Sigmoid colon (tissue), 7 donors: ENCODE data around the gene KCNAB3. TPM values are rescaled to one million over a fixed set of nuclear protein-coding genes. Genes with fewer than 3 reads are reported as not detected.

Experiments used
- DNase-seq: peaks from one replicate; pipeline ENCODE4 v3.0.0-alpha.2; 2019
- H3K27ac ChIP-seq, 4 donors: fragments of 200-600 bp; sonication (generic); one replicate each; pipeline ENCODE4 v1.5.1; 2016 to 2019; ENCODE audit warnings: mild to moderate bottlenecking in 1 of 4
- H3K27me3 ChIP-seq, 3 donors: fragments of 200-600 bp; sonication (generic); one replicate each; pipeline ENCODE4 v1.5.1; 2019; ENCODE audit warnings: mild to moderate bottlenecking in 1 of 3
- H3K36me3 ChIP-seq, 4 donors: fragments of 200-600 bp; sonication (generic); one replicate each; pipeline ENCODE4 v1.5.1; 2016 to 2019
- H3K4me1 ChIP-seq, 4 donors: fragments of 200-600 bp; sonication (generic); one replicate each; pipeline ENCODE4 v1.5.1; 2017 to 2019
- H3K4me3 ChIP-seq, 4 donors: fragments of 200-600 bp; sonication (generic); one replicate each; pipeline ENCODE4 v1.5.1; 2017 to 2019; ENCODE audit warnings: mild to moderate bottlenecking in 2 of 4, moderate library complexity in 1 of 4
- H3K9me3 ChIP-seq, 4 donors: fragments of 200-600 bp in 3 of 4; sonication (generic) in 3 of 4; one replicate each; pipeline versions ENCODE4 v1.5.1 to v1.6.1; 2013 to 2019
- EP300 ChIP-seq, 4 donors: sonication (generic); formaldehyde crosslinking; IDR thresholded peaks; one replicate each; pipeline ENCODE4 v1.6.1; 2017; ENCODE audit warnings: antibody characterized with exemption in 4 of 4
- POLR2A ChIP-seq, 2 donors: fragments of 450-650 bp; IDR thresholded peaks; one replicate each; pipeline ENCODE4 v1.6.1; 2016; ENCODE audit warnings: antibody characterized with exemption in 2 of 2, mild to moderate bottlenecking in 2 of 2, moderate library complexity in 2 of 2
- POLR2AphosphoS5 ChIP-seq, 4 donors: sonication (generic); formaldehyde crosslinking; IDR thresholded peaks; one replicate each; pipeline ENCODE4 v1.6.1; 2017; ENCODE audit warnings: antibody characterized with exemption in 4 of 4
- WGBS, 2 donors: extraction: QIAGEN DNeasy Blood & Tissue Kit; methylation state at CpG; one replicate each; pipeline ENCODE4 v1.1.7; 2013; 5-methylcytosine and 5-hydroxymethylcytosine counted together
- intact Hi-C: fragments of 100-400 bp; cut with DNase I; formaldehyde crosslinking; loops from one replicate; pipeline ENCODE4 v1.15.1; 2023
- polyA plus RNA-seq, 3 donors: library from polyadenylated mRNA; stranded (reverse); fragments of 200-250 nt; gene quantifications; one replicate each; pipeline ENCODE4 v1.2.3, GENCODE V29; 2013
- total RNA-seq, 4 donors: library from RNA; depleted of rRNA; stranded (reverse); fragments of >200 nt; gene quantifications; one replicate each; pipeline ENCODE4 v1.1.0, GENCODE V29; 2016
- TF ChIP-seq, protein P1 (sequence below), 4 experiments: fragments of 450-650 bp in 3 of 4; fragments of 200-600 bp in 1 of 4; IDR thresholded peaks; one replicate each; pipeline ENCODE4 v1.5.1; 2016 to 2019; ENCODE audit warnings: antibody characterized with exemption in 4 of 4, mild to moderate bottlenecking in 3 of 4, moderate library complexity in 2 of 4
- donor health status: healthy with polysubstance abuse.
- donor health status: Bipolar disorder and iron deficiency.
- donor health status: healthy.

The KCNAB3 gene
- total and polyA plus RNA-seq, 7 donors: 0.54 to 5.5 (median 0.68) TPM; not detected in 1

DNA sequence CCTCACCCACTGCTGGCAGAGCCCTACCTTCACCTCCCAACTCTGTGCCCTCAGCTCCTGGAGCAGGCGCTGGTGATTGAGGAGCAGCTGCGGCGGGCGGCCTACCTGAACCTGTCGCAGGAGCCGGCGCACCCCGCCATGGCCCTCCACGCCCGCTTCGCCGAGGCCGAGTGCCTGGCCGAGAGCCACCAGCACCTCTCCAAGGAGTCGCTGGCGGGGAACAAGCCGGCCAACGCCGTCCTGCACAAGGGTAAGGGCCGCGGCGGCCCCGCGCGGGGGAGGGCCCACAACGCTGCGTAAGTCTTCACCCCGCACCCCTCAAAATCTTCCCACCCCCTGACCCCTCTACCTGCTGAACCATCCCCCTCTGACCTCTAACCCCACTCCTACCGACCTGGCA, 20.6 kb downstream of the KCNAB3 start:
- intact Hi-C loops: no loop called here
- Histone ChIP-seq H3K9me3 (no peaks in the 10 kb centered on the region), H3K27me3 (no peaks in the 10 kb centered on the region), H3K36me3 (peaks cover 50 to 83% (median 72%) of the 10 kb centered on the region in 4 donors), H3K4me3 (no peak overlapping the region), H3K27ac (no peak overlapping the region), H3K4me1 (peaks cover 0 to 5% (median 0%) of the 10 kb centered on the region in 4 donors)
- 94% methylated on average over 29 of the region's 29 CpGs for WGBS, 2 donors
- DNase-seq: no peak
- no peak for TF ChIP-seq EP300 (IDR thresholded peaks at IDR 0.05)
- TF ChIP-seq, protein P1, sequence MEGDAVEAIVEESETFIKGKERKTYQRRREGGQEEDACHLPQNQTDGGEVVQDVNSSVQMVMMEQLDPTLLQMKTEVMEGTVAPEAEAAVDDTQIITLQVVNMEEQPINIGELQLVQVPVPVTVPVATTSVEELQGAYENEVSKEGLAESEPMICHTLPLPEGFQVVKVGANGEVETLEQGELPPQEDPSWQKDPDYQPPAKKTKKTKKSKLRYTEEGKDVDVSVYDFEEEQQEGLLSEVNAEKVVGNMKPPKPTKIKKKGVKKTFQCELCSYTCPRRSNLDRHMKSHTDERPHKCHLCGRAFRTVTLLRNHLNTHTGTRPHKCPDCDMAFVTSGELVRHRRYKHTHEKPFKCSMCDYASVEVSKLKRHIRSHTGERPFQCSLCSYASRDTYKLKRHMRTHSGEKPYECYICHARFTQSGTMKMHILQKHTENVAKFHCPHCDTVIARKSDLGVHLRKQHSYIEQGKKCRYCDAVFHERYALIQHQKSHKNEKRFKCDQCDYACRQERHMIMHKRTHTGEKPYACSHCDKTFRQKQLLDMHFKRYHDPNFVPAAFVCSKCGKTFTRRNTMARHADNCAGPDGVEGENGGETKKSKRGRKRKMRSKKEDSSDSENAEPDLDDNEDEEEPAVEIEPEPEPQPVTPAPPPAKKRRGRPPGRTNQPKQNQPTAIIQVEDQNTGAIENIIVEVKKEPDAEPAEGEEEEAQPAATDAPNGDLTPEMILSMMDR (IDR thresholded peaks at IDR 0.05): no peak
- no peak for TF ChIP-seq POLR2A (IDR thresholded peaks at IDR 0.05)
- TF ChIP-seq POLR2AphosphoS5 (IDR thresholded peaks at IDR 0.05): no peak

DNA sequence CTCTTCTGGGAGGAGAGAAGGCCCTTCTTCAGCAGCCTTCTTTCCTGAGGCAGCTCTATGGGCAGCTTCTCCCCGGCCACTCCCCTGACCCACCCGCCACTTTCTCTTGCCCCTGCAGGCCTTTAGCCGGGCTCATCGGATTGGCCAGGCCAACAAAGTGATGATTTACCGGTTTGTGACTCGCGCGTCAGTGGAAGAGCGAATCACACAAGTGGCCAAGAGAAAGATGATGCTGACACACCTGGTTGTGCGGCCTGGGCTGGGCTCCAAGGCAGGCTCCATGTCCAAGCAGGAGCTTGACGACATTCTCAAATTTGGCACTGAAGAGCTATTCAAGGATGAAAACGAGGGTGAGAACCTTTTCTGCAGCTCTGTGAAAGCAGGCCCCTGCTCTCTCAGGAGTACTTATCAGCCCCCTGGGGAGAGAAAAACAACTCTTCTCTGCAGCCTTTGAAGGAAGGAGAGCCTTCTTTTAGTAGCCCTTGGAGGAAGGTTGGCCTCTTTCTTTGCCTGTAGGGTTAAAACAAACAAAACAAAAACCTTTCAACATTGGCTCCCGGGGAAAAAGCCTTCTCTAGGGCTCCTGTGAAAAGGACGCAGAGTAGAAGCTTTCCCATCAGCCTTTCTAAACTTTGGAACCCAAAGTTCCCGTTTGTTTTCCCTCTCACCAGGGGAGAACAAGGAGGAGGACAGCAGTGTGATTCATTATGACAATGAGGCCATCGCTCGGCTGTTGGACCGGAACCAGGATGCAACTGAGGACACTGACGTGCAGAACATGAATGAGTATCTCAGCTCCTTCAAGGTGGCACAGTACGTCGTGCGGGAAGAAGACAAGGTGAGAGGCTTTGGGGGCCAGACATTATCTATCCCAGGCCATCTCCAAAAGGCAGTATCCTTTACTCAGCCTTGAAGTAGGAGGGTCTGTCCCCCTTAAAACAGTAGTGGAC, 26.2 kb downstream of the KCNAB3 start:
- Histone ChIP-seq H3K36me3 (peaks cover 66 to 100% (median 84%) of the 10 kb centered on the region in 4 donors), H3K4me1 (no peaks in the 10 kb centered on the region), H3K9me3 (no peaks in the 10 kb centered on the region), H3K4me3 (no peak overlapping the region), H3K27ac (no peak overlapping the region), H3K27me3 (no peaks in the 10 kb centered on the region)
- 88 to 90% methylated on average over 22 of the region's 22 CpGs for WGBS, 2 donors
- intact Hi-C loops: no loop called here
- DNase-seq: peak; percentile 34
- TF ChIP-seq POLR2AphosphoS5 (IDR thresholded peaks at IDR 0.05) (no peak), POLR2A (IDR thresholded peaks at IDR 0.05) (no peak), EP300 (IDR thresholded peaks at IDR 0.05) (no peak)
- TF ChIP-seq, protein P1 (IDR thresholded peaks at IDR 0.05): no peak

DNA sequence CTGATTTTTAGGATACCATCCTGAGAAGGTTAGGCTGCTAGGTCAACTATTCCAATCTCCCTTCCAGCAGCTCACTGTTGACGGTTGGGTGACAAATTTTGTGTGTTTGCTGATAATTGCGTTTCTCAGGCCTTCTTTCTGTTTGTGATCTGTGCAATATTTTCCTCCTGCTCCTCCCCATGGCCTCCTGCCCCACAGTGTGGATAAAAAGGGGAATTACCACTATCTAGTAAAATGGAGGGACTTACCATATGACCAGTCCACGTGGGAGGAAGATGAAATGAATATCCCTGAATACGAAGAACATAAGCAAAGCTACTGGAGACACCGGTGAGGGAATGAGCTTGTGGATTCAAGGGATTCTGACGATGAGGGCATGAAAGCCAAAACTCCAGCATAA, 31.9 kb downstream of the KCNAB3 start:
- TF ChIP-seq POLR2AphosphoS5 (IDR thresholded peaks at IDR 0.05): no peak
- TF ChIP-seq, protein P1 (IDR thresholded peaks at IDR 0.05): peak in 3 of 4 experiments; percentile 21 to 56 (median 50)
- H3K27ac ChIP-seq: no peak overlapping the region
- H3K9me3 ChIP-seq: no peaks in the 10 kb centered on the region
- 29 to 61% methylated on average over 6 of the region's 6 CpGs for WGBS, 2 donors
- no peak overlapping the region for H3K4me3 ChIP-seq
- H3K4me1 ChIP-seq: no peaks in the 10 kb centered on the region
- DNase-seq: no peak
- intact Hi-C loops: loop anchor here (10.0 kb wide), 1 partner anchor 73 kb away; no protein-coding TSS in a partner anchor
- peaks cover 38 to 100% (median 81%) of the 10 kb centered on the region in 4 donors for H3K36me3 ChIP-seq
- no peaks in the 10 kb centered on the region for H3K27me3 ChIP-seq

DNA sequence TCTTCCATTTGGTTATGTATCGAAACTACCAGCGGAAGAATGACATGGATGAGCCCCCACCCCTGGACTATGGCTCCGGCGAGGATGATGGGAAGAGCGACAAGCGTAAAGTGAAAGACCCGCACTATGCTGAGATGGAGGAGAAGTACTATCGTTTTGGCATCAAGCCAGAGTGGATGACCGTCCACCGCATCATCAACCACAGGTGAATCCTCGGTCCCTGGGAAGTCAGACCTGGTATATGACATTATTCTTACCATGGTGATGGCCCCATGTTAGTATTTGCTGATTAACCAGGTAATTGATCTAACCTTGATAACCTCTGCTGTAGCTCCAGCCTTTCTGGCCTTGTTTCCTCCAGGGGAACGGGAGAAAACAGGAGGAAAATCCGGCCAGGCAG, 32.6 kb downstream of the KCNAB3 start:
- no peak for TF ChIP-seq POLR2A (IDR thresholded peaks at IDR 0.05)
- TF ChIP-seq EP300 (IDR thresholded peaks at IDR 0.05): no peak
- no peak for TF ChIP-seq POLR2AphosphoS5 (IDR thresholded peaks at IDR 0.05)
- TF ChIP-seq, protein P1 (IDR thresholded peaks at IDR 0.05): no peak
- H3K9me3 ChIP-seq: no peaks in the 10 kb centered on the region
- 86 to 92% methylated on average over 13 of the region's 13 CpGs for WGBS, 2 donors
- no peak overlapping the region for H3K4me3 ChIP-seq
- no peak for DNase-seq
- H3K27me3 ChIP-seq: no peaks in the 10 kb centered on the region
- peaks cover 38 to 100% (median 79%) of the 10 kb centered on the region in 4 donors for H3K36me3 ChIP-seq
- no peak overlapping the region for H3K27ac ChIP-seq
- intact Hi-C loops: loop anchor here (10.0 kb wide), 1 partner anchor 72 kb away; no protein-coding TSS in a partner anchor
- H3K4me1 ChIP-seq: no peaks in the 10 kb centered on the region
